GM12878 (cell line): ENCODE data around the gene IL4. TPM values are rescaled to one million over a fixed set of nuclear protein-coding genes. Genes with fewer than 3 reads are reported as not detected.

ENCODE experiments used
- ATAC-seq: fragments of 200-7000 bp; cut with Tn5 transposase; 3 replicates; pipeline ENCODE4 v1.9.1; 2020; ENCODE audit warnings: mild to moderate bottlenecking, moderate library complexity
- BruUV-seq: library from RNA; stranded (reverse); fragments of 400-500 nt; replicated peaks from 2 replicates; lab custom pipeline; 2021; lab: Mats Ljungman, UMichigan
- CTCF ChIA-PET: fragments of 300-600 bp; sonication (Branson Sonifier 250); formaldehyde crosslinking; extraction: SDS; loops from one replicate; lab custom pipeline; 2021; ENCODE audit warnings: inconsistent platforms; lab: Yijun Ruan, JAX
- POLR2A ChIA-PET: fragments of 350-600 bp; formaldehyde crosslinking; extraction: SDS; loops from one replicate; lab custom pipeline; 2021; ENCODE audit warnings: inconsistent platforms; lab: Charles Lee
- RAD21 ChIA-PET: fragments of 300-600 bp; sonication (Branson Sonifier 250); formaldehyde crosslinking; loops from one replicate; lab custom pipeline; 2023; ENCODE audit warnings: antibody characterized with exemption; ENCODE audit not compliant: unreplicated experiment; lab: Charles Lee
- SMC1A ChIA-PET: fragments of 300-600 bp; sonication (Branson Sonifier 250); formaldehyde crosslinking; loops from one replicate; lab custom pipeline; 2023; ENCODE audit not compliant: unreplicated experiment, uncharacterized antibody; lab: Charles Lee
- DNase-seq: peaks from one replicate; pipeline ENCODE4 v3.0.0-alpha.2; 2011; ENCODE audit warnings: low read depth, low spot score
- FAIRE-seq: peaks from 3 replicates; lab custom pipeline; 2011; peaks lifted over from hg19 to GRCh38; lab: Jason Lieb, UNC
- H2AFZ ChIP-seq: 2 replicates; pipeline ENCODE4 v1.6.0; 2011; ENCODE audit warnings: low read depth, low read length, control low read depth; ENCODE audit not compliant: control insufficient read depth
- H3K27ac ChIP-seq: 2 replicates; pipeline ENCODE4 v1.5.1; 2011; ENCODE audit warnings: control low read depth; ENCODE audit not compliant: control insufficient read depth, insufficient read depth
- H3K27me3 ChIP-seq, 2 experiments: replicated peaks in 1 of 2; 2 replicates each; pipeline versions ENCODE4 v1.6.0 to v1.6.1; 2011; ENCODE audit warnings: low read length in 1 of 2; ENCODE audit not compliant: control insufficient read depth in 2 of 2, insufficient read depth in 2 of 2
- H3K36me3 ChIP-seq, 2 experiments: 2 replicates each; pipeline ENCODE4 v1.5.1; 2011; ENCODE audit warnings: low read length in 1 of 2; ENCODE audit not compliant: control insufficient read depth in 2 of 2, insufficient read depth in 2 of 2
- H3K4me1 ChIP-seq: 2 replicates; pipeline ENCODE4 v1.6.1; 2011; ENCODE audit warnings: mild to moderate bottlenecking, low read length, moderate library complexity, mixed read lengths; ENCODE audit not compliant: control insufficient read depth, insufficient read depth
- H3K4me2 ChIP-seq: 2 replicates; pipeline ENCODE4 v1.6.0; 2011; ENCODE audit warnings: control low read depth; ENCODE audit not compliant: control insufficient read depth, insufficient read depth
- H3K4me3 ChIP-seq: fragments of 200-600 bp; sonication (generic); 2 replicates; pipeline ENCODE4 v1.5.1; 2016
- H3K79me2 ChIP-seq: 2 replicates; pipeline ENCODE4 v1.6.0; 2011; ENCODE audit warnings: low read length; ENCODE audit not compliant: control insufficient read depth, insufficient read depth
- H3K9ac ChIP-seq: 2 replicates; pipeline ENCODE4 v1.8.0; 2011; ENCODE audit warnings: low read length, control low read depth, mixed read lengths; ENCODE audit not compliant: control insufficient read depth, insufficient read depth
- H3K9me3 ChIP-seq: replicated peaks from 3 replicates; pipeline ENCODE4 v1.5.1; 2011; ENCODE audit warnings: mild to moderate bottlenecking, low read length; ENCODE audit not compliant: control insufficient read depth, insufficient read depth
- H4K20me1 ChIP-seq: 2 replicates; pipeline ENCODE4 v1.6.0; 2011; ENCODE audit not compliant: control insufficient read depth, insufficient read depth
- BACH1 ChIP-seq: fragments of 450-650 bp; IDR thresholded peaks from 2 replicates; pipeline ENCODE4 v1.6.1; 2017; ENCODE audit warnings: mild to moderate bottlenecking, borderline replicate concordance
- CBFB ChIP-seq: IDR thresholded peaks from 2 replicates; pipeline ENCODE4 v1.6.1; 2016; ENCODE audit warnings: antibody characterized with exemption, low read depth
- CBX3 ChIP-seq: fragments of 200-600 bp; sonication (generic); IDR thresholded peaks from 2 replicates; pipeline ENCODE4 v1.6.1; 2016; ENCODE audit warnings: low read depth, borderline replicate concordance
- EED ChIP-seq: sonication (generic); IDR thresholded peaks from 2 replicates; pipeline ENCODE4 v1.6.1; 2016; ENCODE audit warnings: antibody characterized with exemption, low read depth
- HDGF ChIP-seq: fragments of 450-650 bp; IDR thresholded peaks from 2 replicates; pipeline ENCODE4 v1.6.1; 2016; ENCODE audit warnings: antibody characterized with exemption
- KDM1A ChIP-seq: fragments of 200-600 bp; sonication (generic); IDR thresholded peaks from 2 replicates; pipeline ENCODE4 v1.6.1; 2016; ENCODE audit warnings: borderline replicate concordance
- MTA3 ChIP-seq: IDR thresholded peaks from 2 replicates; pipeline ENCODE4 v1.6.1; 2012; ENCODE audit warnings: low read length, inconsistent platforms, borderline replicate concordance
- RBBP5 ChIP-seq: fragments of 200-600 bp; sonication (generic); conservative IDR thresholded peaks from 2 replicates; pipeline ENCODE4 v1.6.1; 2016
- SMAD5 ChIP-seq: IDR thresholded peaks from 2 replicates; pipeline ENCODE4 v1.6.1; 2016; ENCODE audit warnings: antibody characterized with exemption, low read depth
- SMARCA5 ChIP-seq: fragments of 450-650 bp; IDR thresholded peaks from 2 replicates; pipeline ENCODE4 v1.6.1; 2017; ENCODE audit warnings: mild to moderate bottlenecking
- SMC3 ChIP-seq: IDR thresholded peaks from 2 replicates; pipeline ENCODE4 v1.6.1; 2011; ENCODE audit warnings: low read length, improper control_type of control experiment, borderline replicate concordance
- SRF ChIP-seq, 2 experiments: IDR thresholded peaks; 2 replicates each; pipeline ENCODE4 v1.6.1; 2011; ENCODE audit warnings: low read depth in 2 of 2, low read length in 2 of 2, mild to moderate bottlenecking in 1 of 2, moderate library complexity in 1 of 2
- YBX1 ChIP-seq: fragments of 450-650 bp; IDR thresholded peaks from 2 replicates; pipeline ENCODE4 v1.6.1; 2016; ENCODE audit warnings: antibody characterized with exemption
- ZBTB11 ChIP-seq: fragments of 450-650 bp; formaldehyde crosslinking; IDR thresholded peaks from 2 replicates; pipeline ENCODE4 v1.5.0; 2022; ENCODE audit warnings: mild to moderate bottlenecking, missing genetic modification characterization
- ZNF207 ChIP-seq: fragments of 450-650 bp; IDR thresholded peaks from 2 replicates; pipeline ENCODE4 v1.6.1; 2014; ENCODE audit warnings: antibody characterized with exemption, mild to moderate bottlenecking, borderline replicate concordance
- whole genome bisulfite sequencing: methylation state at CpG from one replicate; pipeline ENCODE4 v1.1.6; 2016; ENCODE audit warnings: low lambda C conversion rate; ENCODE audit not compliant: insufficient replicate concordance, insufficient coverage; ENCODE audit errors: missing lambda C conversion rate; 5-methylcytosine and 5-hydroxymethylcytosine counted together
- in situ Hi-C: fragments of 300-500 bp; cut with MboI; formaldehyde crosslinking; loops from 9 replicates; pipeline ENCODE4 v1.14.3; 2018; ENCODE audit warnings: mixed read lengths
- intact Hi-C: fragments of 100-400 bp; cut with micrococcal nuclease; formaldehyde crosslinking; loops from one replicate; pipeline ENCODE4 v1.14.2; 2022; ENCODE audit not compliant: unreplicated experiment
- polyA plus RNA-seq, 11 experiments: library from polyadenylated mRNA; depleted of rRNA in 4 of 11; unstranded in 6 of 11; stranded (reverse) in 5 of 11; fragments of >200 nt; fragmentation: Nextera tagmentation in 4 of 11; fragmentation: Illumina TruSeq in 1 of 11; extraction: Ambion mirVana in 4 of 11; extraction: Trizol in 1 of 11; gene quantifications; 1 replicate in 1 of 11; 2 replicates in 10 of 11; pipeline versions ENCODE4 v1.2.1 to v1.2.3, GENCODE V29; 2011 to 2016; ENCODE audit warnings: inconsistent platforms in 2 of 11, missing spikeins in 2 of 11, low read depth in 1 of 11
- total RNA-seq, 4 experiments: library from RNA; depleted of rRNA in 3 of 4; stranded (reverse); fragments of >200 nt in 3 of 4; fragmentation: Illumina TruSeq in 1 of 4; extraction: Trizol in 1 of 4; gene quantifications; 2 replicates each; pipeline versions ENCODE4 v1.2.1 to v1.2.3, GENCODE V29; 2013 to 2021
- TF ChIP-seq, protein P1 (sequence below): fragments of 450-650 bp; IDR thresholded peaks from 2 replicates; pipeline ENCODE4 v1.6.1; 2016; ENCODE audit warnings: mild to moderate bottlenecking, moderate library complexity, borderline replicate concordance
- TF ChIP-seq, protein P2 (sequence below): fragments of 450-650 bp; IDR thresholded peaks from 2 replicates; pipeline ENCODE4 v1.6.1; 2017; ENCODE audit warnings: borderline replicate concordance

The IL4 gene
- total and polyA plus RNA-seq, 10 of the 15 experiments (the other 5 are each of a cell fraction or from before 2014, with no cell fraction given): 0.20 to 0.80 (median 0.50) TPM; not detected in 7

- peak overlapping the region; percentile 96 for H3K27ac ChIP-seq
- CTCF ChIA-PET: interaction anchor here (1.0 to 7.0 kb wide), 19 partner anchors 13 to 442 kb away, joined by 3 to 58 read pairs (median 6); partner anchors contain the start of genes IL4 and KIF3A
- H2AFZ ChIP-seq: peak overlapping the region; percentile 84; the same call in 1 of the 2 replicates
- POLR2A ChIA-PET: interaction anchor here (0.7 to 10.8 kb wide), 7 partner anchors 13 to 184 kb away, joined by 3 to 118 read pairs (median 19); partner anchors contain the start of genes CCNI2, IL4 and KIF3A
- no peak for DNase-seq
- in situ Hi-C loops: no loop called here
- no TSS peak for BruUV-seq
- no peaks in the 10 kb centered on the region for H3K79me2 ChIP-seq
- H3K36me3 ChIP-seq: no peaks in the 10 kb centered on the region
- peak overlapping the region; percentile 66; the same call in 1 of the 2 replicates for H3K9ac ChIP-seq
- no peak for ATAC-seq
- 91% methylated on average over 9 of the region's 9 CpGs for WGBS
- SMC1A ChIA-PET: interaction anchor here (0.9 to 12.1 kb wide), 21 partner anchors 12 to 221 kb away, joined by 3 to 156 read pairs (median 6); partner anchors contain the start of genes CCNI2 and IL4
- RAD21 ChIA-PET: interaction anchor here (0.8 to 9.2 kb wide), 26 partner anchors 12 to 247 kb away, joined by 3 to 148 read pairs (median 6); partner anchors contain the start of genes CCNI2, IL4, KIF3A and RAD50
- H4K20me1 ChIP-seq: no peaks in the 10 kb centered on the region
- H3K4me3 ChIP-seq: no peak overlapping the region
- H3K4me2 ChIP-seq: no peak overlapping the region
- no peaks in the 10 kb centered on the region for H3K27me3 ChIP-seq
- FAIRE-seq: peak; percentile 49
- peaks cover 68% of the 10 kb centered on the region for H3K4me1 ChIP-seq
- intact Hi-C loops: loop anchor here (2.0 to 5.0 kb wide), 8 partner anchors 27 to 240 kb away; partner anchors contain the start of genes GDF9, KIF3A and UQCRQ
- no peaks in the 10 kb centered on the region for H3K9me3 ChIP-seq
- TF ChIP-seq, protein P1, sequence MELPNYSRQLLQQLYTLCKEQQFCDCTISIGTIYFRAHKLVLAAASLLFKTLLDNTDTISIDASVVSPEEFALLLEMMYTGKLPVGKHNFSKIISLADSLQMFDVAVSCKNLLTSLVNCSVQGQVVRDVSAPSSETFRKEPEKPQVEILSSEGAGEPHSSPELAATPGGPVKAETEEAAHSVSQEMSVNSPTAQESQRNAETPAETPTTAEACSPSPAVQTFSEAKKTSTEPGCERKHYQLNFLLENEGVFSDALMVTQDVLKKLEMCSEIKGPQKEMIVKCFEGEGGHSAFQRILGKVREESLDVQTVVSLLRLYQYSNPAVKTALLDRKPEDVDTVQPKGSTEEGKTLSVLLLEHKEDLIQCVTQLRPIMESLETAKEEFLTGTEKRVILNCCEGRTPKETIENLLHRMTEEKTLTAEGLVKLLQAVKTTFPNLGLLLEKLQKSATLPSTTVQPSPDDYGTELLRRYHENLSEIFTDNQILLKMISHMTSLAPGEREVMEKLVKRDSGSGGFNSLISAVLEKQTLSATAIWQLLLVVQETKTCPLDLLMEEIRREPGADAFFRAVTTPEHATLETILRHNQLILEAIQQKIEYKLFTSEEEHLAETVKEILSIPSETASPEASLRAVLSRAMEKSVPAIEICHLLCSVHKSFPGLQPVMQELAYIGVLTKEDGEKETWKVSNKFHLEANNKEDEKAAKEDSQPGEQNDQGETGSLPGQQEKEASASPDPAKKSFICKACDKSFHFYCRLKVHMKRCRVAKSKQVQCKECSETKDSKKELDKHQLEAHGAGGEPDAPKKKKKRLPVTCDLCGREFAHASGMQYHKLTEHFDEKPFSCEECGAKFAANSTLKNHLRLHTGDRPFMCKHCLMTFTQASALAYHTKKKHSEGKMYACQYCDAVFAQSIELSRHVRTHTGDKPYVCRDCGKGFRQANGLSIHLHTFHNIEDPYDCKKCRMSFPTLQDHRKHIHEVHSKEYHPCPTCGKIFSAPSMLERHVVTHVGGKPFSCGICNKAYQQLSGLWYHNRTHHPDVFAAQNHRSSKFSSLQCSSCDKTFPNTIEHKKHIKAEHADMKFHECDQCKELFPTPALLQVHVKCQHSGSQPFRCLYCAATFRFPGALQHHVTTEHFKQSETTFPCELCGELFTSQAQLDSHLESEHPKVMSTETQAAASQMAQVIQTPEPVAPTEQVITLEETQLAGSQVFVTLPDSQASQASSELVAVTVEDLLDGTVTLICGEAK: no peak
- TF ChIP-seq ZBTB11: no peak
- no peak for TF ChIP-seq CBFB
- TF ChIP-seq KDM1A: no peak
- TF ChIP-seq ZNF207: no peak
- no peak for TF ChIP-seq EED
- TF ChIP-seq SMC3: no peak
- TF ChIP-seq, protein P2, sequence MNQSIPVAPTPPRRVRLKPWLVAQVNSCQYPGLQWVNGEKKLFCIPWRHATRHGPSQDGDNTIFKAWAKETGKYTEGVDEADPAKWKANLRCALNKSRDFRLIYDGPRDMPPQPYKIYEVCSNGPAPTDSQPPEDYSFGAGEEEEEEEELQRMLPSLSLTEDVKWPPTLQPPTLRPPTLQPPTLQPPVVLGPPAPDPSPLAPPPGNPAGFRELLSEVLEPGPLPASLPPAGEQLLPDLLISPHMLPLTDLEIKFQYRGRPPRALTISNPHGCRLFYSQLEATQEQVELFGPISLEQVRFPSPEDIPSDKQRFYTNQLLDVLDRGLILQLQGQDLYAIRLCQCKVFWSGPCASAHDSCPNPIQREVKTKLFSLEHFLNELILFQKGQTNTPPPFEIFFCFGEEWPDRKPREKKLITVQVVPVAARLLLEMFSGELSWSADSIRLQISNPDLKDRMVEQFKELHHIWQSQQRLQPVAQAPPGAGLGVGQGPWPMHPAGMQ: no peak
- TF ChIP-seq CBX3: no peak
- TF ChIP-seq SRF (IDR thresholded peaks at IDR 0.05; ENCODE audit: low read depth in 2 of 2, low read length in 2 of 2): no peak
- TF ChIP-seq RBBP5: no peak
- TF ChIP-seq SMARCA5: no peak
- TF ChIP-seq MTA3: no peak
- TF ChIP-seq YBX1: 0 out of 2 replicates have a peak, but pooled peaks have one; percentile 8
- TF ChIP-seq BACH1: no peak
- TF ChIP-seq HDGF: 0 out of 2 replicates have a peak, but pooled peaks have one; percentile 65
- no peak for TF ChIP-seq SMAD5
These were observed 11.8 kb upstream of the IL4 start for GRCh38 chr5:132662004-132662401.
